Left ventricle myocardium inferior (tissue), 1 donor: ENCODE measurements around the gene MTF2. TPM values are rescaled to one million over a fixed set of nuclear protein-coding genes. Genes with fewer than 3 reads are reported as not detected.

ENCODE experiments used
- DNase-seq: peaks from one replicate; pipeline ENCODE4 v3.0.0-alpha.2; 2020
- H3K27ac ChIP-seq: fragments of 200-600 bp; replicated peaks from 2 replicates; pipeline ENCODE4 v1.8.0; 2021
- H3K27me3 ChIP-seq: fragments of 200-600 bp; 2 replicates; pipeline ENCODE4 v1.8.0; 2021; ENCODE audit warnings: low read depth
- H3K36me3 ChIP-seq: fragments of 200-600 bp; 2 replicates; pipeline ENCODE4 v1.8.0; 2021
- H3K4me1 ChIP-seq: fragments of 200-600 bp; 2 replicates; pipeline ENCODE4 v1.8.0; 2021
- H3K4me3 ChIP-seq: fragments of 200-600 bp; 2 replicates; pipeline ENCODE4 v1.8.0; 2021; ENCODE audit warnings: mild to moderate bottlenecking, moderate library complexity
- H3K9me3 ChIP-seq: fragments of 200-600 bp; replicated peaks from 2 replicates; pipeline ENCODE4 v1.8.0; 2021
- intact Hi-C: fragments of 100-400 bp; cut with micrococcal nuclease; formaldehyde crosslinking; loops from one replicate; pipeline ENCODE4 v1.11.0; 2022
- total RNA-seq: library from RNA; stranded (reverse); fragmentation: NEBNext Ultra II Directional; extraction: Animal tissue kit (Norgen Biotek cat#: 25700); gene quantifications from one replicate; pipeline ENCODE4 v1.2.1, GENCODE V29; 2021
- TF ChIP-seq, protein P1 (sequence below): fragments of 200-600 bp; IDR thresholded peaks from 2 replicates; pipeline ENCODE4 v1.8.0; 2021; ENCODE audit warnings: antibody characterized with exemption, mild to moderate bottlenecking, borderline replicate concordance
- donor health status: DM: no; HTN: yes; CAD: no; lungs with severe emphysema.

MTF2 gene
- total RNA-seq, 1 donor from 2014 or later, result 5.6 TPM

DNA sequence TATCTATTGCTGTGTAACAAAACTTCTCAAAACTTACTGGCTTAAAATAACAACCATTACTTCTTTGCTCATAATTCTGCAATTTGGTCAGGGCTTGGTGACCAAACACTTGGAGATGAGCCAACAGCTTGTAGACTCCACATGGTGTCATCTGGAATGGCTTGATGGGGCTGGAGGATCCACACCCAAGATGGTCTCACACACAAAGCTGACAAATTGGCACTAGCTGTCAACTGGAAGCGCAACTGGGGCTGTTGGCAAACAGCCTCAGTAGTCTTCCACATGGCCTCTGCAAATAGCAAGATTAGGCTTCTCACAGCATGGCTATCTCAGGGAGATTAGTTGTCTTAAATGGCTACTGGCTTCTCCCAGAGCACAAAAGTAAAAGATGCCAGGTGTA lies 27.1 kb upstream of the MTF2 start:
- intact Hi-C loops, result no loop called here
- Histone ChIP-seq H3K4me3 (no peak overlapping the region), H3K9me3 (no peaks in the 10 kb centered on the region), H3K27me3 (peaks cover 3% of the 10 kb centered on the region), H3K4me1 (no peaks in the 10 kb centered on the region), H3K36me3 (no peaks in the 10 kb centered on the region), H3K27ac (no peak overlapping the region)
- DNase-seq, result no peak
- TF ChIP-seq, protein P1, sequence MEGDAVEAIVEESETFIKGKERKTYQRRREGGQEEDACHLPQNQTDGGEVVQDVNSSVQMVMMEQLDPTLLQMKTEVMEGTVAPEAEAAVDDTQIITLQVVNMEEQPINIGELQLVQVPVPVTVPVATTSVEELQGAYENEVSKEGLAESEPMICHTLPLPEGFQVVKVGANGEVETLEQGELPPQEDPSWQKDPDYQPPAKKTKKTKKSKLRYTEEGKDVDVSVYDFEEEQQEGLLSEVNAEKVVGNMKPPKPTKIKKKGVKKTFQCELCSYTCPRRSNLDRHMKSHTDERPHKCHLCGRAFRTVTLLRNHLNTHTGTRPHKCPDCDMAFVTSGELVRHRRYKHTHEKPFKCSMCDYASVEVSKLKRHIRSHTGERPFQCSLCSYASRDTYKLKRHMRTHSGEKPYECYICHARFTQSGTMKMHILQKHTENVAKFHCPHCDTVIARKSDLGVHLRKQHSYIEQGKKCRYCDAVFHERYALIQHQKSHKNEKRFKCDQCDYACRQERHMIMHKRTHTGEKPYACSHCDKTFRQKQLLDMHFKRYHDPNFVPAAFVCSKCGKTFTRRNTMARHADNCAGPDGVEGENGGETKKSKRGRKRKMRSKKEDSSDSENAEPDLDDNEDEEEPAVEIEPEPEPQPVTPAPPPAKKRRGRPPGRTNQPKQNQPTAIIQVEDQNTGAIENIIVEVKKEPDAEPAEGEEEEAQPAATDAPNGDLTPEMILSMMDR, result no peak

DNA sequence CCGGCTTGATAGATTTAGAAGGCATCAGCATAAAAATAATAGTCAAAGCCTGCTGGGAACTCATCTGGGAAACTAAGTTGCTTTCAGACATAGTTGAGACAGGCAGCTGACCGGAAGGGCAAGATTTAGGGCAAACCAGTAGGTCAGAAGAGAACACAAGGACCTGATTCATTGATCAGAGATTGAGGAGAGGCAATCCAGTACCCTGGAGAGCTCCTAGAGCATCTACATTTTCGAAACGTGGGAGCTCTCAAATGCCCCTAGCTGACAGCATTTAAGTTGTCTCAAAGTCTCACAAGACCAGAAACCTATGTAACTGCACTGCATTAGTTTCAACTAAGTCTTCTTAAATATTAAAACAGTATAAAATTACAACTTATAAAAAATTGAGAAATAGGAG lies 22.9 kb upstream of the MTF2 start:
- intact Hi-C loops, result no loop called here
- H3K4me3 ChIP-seq, result no peak overlapping the region
- H3K36me3 ChIP-seq, result no peaks in the 10 kb centered on the region
- H3K4me1 ChIP-seq, result no peaks in the 10 kb centered on the region
- H3K9me3 ChIP-seq, result no peaks in the 10 kb centered on the region
- TF ChIP-seq, protein P1, result no peak
- peaks cover 17% of the 10 kb centered on the region for H3K27me3 ChIP-seq
- DNase-seq, result no peak
- no peak overlapping the region for H3K27ac ChIP-seq

DNA sequence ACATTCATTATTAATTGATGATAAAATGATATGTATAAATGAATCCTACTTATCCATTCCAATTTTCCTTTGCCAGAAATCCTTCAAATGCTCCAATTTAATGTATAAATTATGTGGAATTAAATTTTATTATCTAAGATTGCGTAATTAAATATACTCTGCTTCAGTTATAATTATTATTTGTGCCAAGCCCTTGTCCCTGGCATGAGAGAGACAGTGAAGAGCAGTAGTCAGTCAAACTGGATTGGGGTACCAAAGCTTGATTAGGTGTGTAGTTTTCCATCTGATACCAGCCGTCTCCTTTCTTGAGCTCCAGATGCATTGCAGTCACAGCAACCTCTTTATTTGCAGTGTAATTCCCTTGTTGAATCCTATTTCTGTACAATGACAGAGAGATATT lies 22.4 kb upstream of the MTF2 start:
- no peak overlapping the region for H3K27ac ChIP-seq
- no peaks in the 10 kb centered on the region for H3K4me1 ChIP-seq
- H3K9me3 ChIP-seq, result no peaks in the 10 kb centered on the region
- no peaks in the 10 kb centered on the region for H3K36me3 ChIP-seq
- TF ChIP-seq, protein P1, result no peak
- DNase-seq, result no peak
- peaks cover 17% of the 10 kb centered on the region for H3K27me3 ChIP-seq
- intact Hi-C loops, result no loop called here
- no peak overlapping the region for H3K4me3 ChIP-seq

DNA sequence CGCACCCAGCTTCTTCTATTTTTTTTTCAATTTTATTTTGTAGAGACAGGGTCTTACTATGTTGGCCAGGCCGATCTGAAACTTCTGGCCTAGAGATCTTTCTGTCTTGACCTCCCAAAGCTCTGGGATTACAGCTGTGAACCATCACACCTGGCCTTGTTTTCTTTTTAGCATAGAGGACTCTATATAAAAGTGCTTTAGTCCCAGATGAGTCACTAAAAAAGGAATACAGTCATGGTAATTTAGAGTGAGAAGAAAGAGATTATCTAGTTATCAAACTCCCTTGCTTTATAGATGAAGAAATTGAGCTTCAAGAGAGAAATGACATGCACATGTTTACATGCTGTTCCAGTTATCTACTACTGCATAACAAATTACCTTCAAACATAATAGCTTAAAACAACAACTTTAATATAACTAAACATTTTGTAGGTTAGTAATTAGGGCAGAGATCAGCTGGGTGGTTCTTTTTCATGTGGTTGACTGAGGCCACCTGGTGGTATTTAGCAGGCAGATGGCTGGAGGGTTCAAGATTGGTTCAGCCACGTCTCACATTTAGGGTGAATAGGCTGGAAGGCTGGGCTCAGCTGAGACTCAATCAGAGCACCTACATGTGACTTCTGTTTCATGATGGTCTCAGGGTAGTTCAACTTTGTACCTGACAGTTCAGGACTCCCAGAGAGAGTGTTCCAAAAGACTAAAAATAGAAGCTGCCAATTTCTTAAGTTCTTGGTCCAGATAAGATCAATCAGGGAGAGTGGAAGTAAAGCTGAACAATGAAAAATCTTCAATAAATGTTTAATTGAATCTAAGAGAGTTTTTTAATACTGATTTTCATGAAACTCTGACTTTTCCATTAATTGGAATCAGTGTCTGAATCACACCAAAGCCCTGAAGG lies 16.9 kb upstream of the MTF2 start:
- H3K27me3 ChIP-seq, result peaks cover 14% of the 10 kb centered on the region
- H3K36me3 ChIP-seq, result no peaks in the 10 kb centered on the region
- H3K9me3 ChIP-seq, result no peaks in the 10 kb centered on the region
- H3K27ac ChIP-seq, result no peak overlapping the region
- DNase-seq, result no peak
- no peak overlapping the region for H3K4me3 ChIP-seq
- intact Hi-C loops, result no loop called here
- H3K4me1 ChIP-seq, result no peaks in the 10 kb centered on the region
- TF ChIP-seq, protein P1, result peak; percentile 59

DNA sequence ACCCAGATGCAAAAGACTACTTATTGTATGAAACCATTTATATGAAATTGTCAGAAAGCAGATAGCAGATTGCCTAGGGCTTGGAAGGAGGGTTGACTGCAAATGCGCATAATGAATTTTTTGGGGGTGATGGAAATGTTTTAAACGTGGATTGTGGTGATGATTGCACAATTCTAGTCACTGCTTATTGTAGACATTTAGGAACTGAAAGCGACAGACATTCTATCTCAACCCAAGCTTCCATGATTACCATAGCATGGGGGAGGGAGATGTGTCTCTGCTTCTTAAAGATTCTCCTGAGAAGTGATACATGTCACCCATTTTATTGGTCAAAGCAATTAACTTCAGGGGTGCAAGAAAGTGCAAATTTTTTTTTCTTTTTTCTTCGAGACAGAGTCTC lies 2.8 kb upstream of the MTF2 start:
- Histone ChIP-seq H3K36me3 (no peaks in the 10 kb centered on the region), H3K4me3 (no peak overlapping the region), H3K9me3 (peaks cover 1% of the 10 kb centered on the region), H3K4me1 (peaks cover 24% of the 10 kb centered on the region), H3K27ac (no peak overlapping the region), H3K27me3 (no peaks in the 10 kb centered on the region)
- TF ChIP-seq, protein P1, result no peak
- DNase-seq, result no peak
- intact Hi-C loops, result no loop called here
